CD4-positive, alpha-beta T cell (primary cell): ENCODE results near the gene FABP6. TPM values are rescaled to one million over a fixed set of nuclear protein-coding genes. Genes with fewer than 3 reads are reported as not detected.

ENCODE experiments used
- ATAC-seq: fragments of 200-7000 bp; cut with Tn5 transposase; one replicate; pipeline ENCODE4 v1.10.0; 2022; ENCODE audit warnings: mild to moderate bottlenecking; ENCODE audit not compliant: poor library complexity
- CTCF ChIA-PET: fragments of 350-600 bp; sonication (Branson Sonifier 250); formaldehyde crosslinking; loops from one replicate; lab custom pipeline; 2021; ENCODE audit warnings: antibody characterized with exemption, inconsistent platforms; lab: Charles Lee
- POLR2A ChIA-PET: fragments of 350-600 bp; sonication (Branson Sonifier 250); formaldehyde crosslinking; loops from one replicate; lab custom pipeline; 2021; ENCODE audit warnings: antibody characterized with exemption, inconsistent platforms; lab: Charles Lee
- DNase-seq, 14 experiments: peaks; one replicate each; pipeline ENCODE4 v3.0.0-alpha.2; 2013 to 2020; ENCODE audit warnings: mixed read lengths in 2 of 14
- H3K27ac ChIP-seq, 2 donors: one replicate each; pipeline versions ENCODE4 v1.5.1 to v1.7.0; 2013; ENCODE audit warnings: low read length in 2 of 2, low read depth in 1 of 2, mild to moderate bottlenecking in 1 of 2
- H3K27me3 ChIP-seq, 2 experiments: 1 replicate in 1 of 2; 2 replicates in 1 of 2; pipeline versions ENCODE4 v1.6.1 to v1.7.0; 2013; ENCODE audit warnings: low read length in 2 of 2, control low read depth in 1 of 2, mild to moderate bottlenecking in 1 of 2, moderate library complexity in 1 of 2; ENCODE audit not compliant: insufficient read depth in 2 of 2, control insufficient read depth in 1 of 2
- H3K36me3 ChIP-seq: one replicate; pipeline ENCODE4 v1.6.1; 2013; ENCODE audit warnings: low read length, control low read depth; ENCODE audit not compliant: insufficient read depth
- H3K4me1 ChIP-seq: one replicate; pipeline ENCODE4 v1.6.1; 2013; ENCODE audit warnings: low read length, control low read depth; ENCODE audit not compliant: insufficient read depth
- H3K4me3 ChIP-seq: one replicate; pipeline ENCODE4 v1.5.1; 2013; ENCODE audit warnings: mild to moderate bottlenecking, low read length, moderate library complexity
- H3K9me3 ChIP-seq, 2 experiments: 1 replicate in 1 of 2; 2 replicates in 1 of 2; pipeline versions ENCODE4 v1.6.1 to v1.7.0; 2013; ENCODE audit warnings: low read length in 2 of 2, mild to moderate bottlenecking in 2 of 2, control low read depth in 1 of 2, moderate library complexity in 1 of 2; ENCODE audit not compliant: control insufficient read depth in 1 of 2, insufficient read depth in 1 of 2
- H3K27ac Mint-ChIP-seq: one replicate; pipeline ENCODE4 v1.8.0; 2020; ENCODE audit warnings: mixed read lengths
- H3K27me3 Mint-ChIP-seq: one replicate; pipeline ENCODE4 v1.8.0; 2021; ENCODE audit warnings: mixed read lengths
- H3K36me3 Mint-ChIP-seq: one replicate; pipeline ENCODE4 v1.8.0; 2021; ENCODE audit warnings: low read depth, mixed read lengths
- H3K4me1 Mint-ChIP-seq: one replicate; pipeline ENCODE4 v1.8.0; 2021; ENCODE audit warnings: low read depth, mixed read lengths
- H3K4me3 Mint-ChIP-seq: one replicate; pipeline ENCODE4 v1.8.0; 2020; ENCODE audit warnings: mild to moderate bottlenecking, mixed read lengths
- H3K9me3 Mint-ChIP-seq: one replicate; pipeline ENCODE4 v1.8.0; 2020; ENCODE audit warnings: mixed read lengths
- CTCF ChIP-seq: fragments of 200-600 bp; IDR thresholded peaks from one replicate; pipeline ENCODE4 v1.8.0; 2022; ENCODE audit warnings: antibody characterized with exemption, mild to moderate bottlenecking
- intact Hi-C, 2 experiments: fragments of 100-400 bp; cut with DNase I in 1 of 2; cut with micrococcal nuclease in 1 of 2; formaldehyde crosslinking; loops; one replicate each; pipeline versions ENCODE4 v1.15.1 to v1.9.0; 2023 to 2025; cut with DNase I, micrococcal nuclease
- total RNA-seq, 174 experiments: library from RNA in 2 of 174; stranded (reverse) in 2 of 174; gene quantifications; one replicate each; pipeline ENCODE4 v1.2.3 and lab custom pipeline; 2021 to 2026

The FABP6 gene
- total RNA-seq, 2 experiments from 2014 or later: not detected

- intact Hi-C loops: no loop called here
- H3K27me3 Mint-ChIP-seq: no peaks in the 10 kb centered on the region
- no peaks in the 10 kb centered on the region for H3K36me3 ChIP-seq
- H3K9me3 Mint-ChIP-seq: no peaks in the 10 kb centered on the region
- H3K4me1 Mint-ChIP-seq: no peaks in the 10 kb centered on the region
- DNase-seq: no peak
- H3K4me1 ChIP-seq: no peaks in the 10 kb centered on the region
- H3K27me3 ChIP-seq: no peaks in the 10 kb centered on the region
- no peaks in the 10 kb centered on the region for H3K9me3 ChIP-seq
- H3K27ac ChIP-seq: no peak overlapping the region
- POLR2A ChIA-PET: no interaction called here
- no peak overlapping the region for H3K4me3 Mint-ChIP-seq
- no peak overlapping the region for H3K4me3 ChIP-seq
- H3K36me3 Mint-ChIP-seq: no peaks in the 10 kb centered on the region
- H3K27ac Mint-ChIP-seq: no peak overlapping the region
- ATAC-seq: no peak
- TF ChIP-seq CTCF: no peak
- CTCF ChIA-PET: no interaction called here
Measured at GRCh38 chr5:160210606-160211005, 18.7 kb upstream of the FABP6 start.

GRCh38 chr5:160211352-160211751 is 18.0 kb upstream of the FABP6 start:
- Histone ChIP-seq H3K4me3 (no peak overlapping the region), H3K27me3 (no peaks in the 10 kb centered on the region), H3K36me3 (no peaks in the 10 kb centered on the region), H3K9me3 (no peaks in the 10 kb centered on the region), H3K4me1 (no peaks in the 10 kb centered on the region), H3K27ac (no peak overlapping the region)
- ChIA-PET POLR2A (no interaction called here), CTCF (no interaction called here)
- Mint-ChIP-seq H3K27ac (no peak overlapping the region), H3K4me3 (no peak overlapping the region), H3K27me3 (peaks cover 4% of the 10 kb centered on the region), H3K36me3 (no peaks in the 10 kb centered on the region), H3K4me1 (no peaks in the 10 kb centered on the region), H3K9me3 (no peaks in the 10 kb centered on the region)
- DNase-seq: no peak
- intact Hi-C loops: no loop called here
- TF ChIP-seq CTCF: no peak
- ATAC-seq: no peak

- Mint-ChIP-seq H3K9me3 (no peaks in the 10 kb centered on the region), H3K4me1 (no peaks in the 10 kb centered on the region), H3K27ac (no peak overlapping the region), H3K36me3 (no peaks in the 10 kb centered on the region), H3K4me3 (no peak overlapping the region), H3K27me3 (peaks cover 4% of the 10 kb centered on the region)
- Histone ChIP-seq H3K4me3 (no peak overlapping the region), H3K9me3 (no peaks in the 10 kb centered on the region), H3K36me3 (no peaks in the 10 kb centered on the region), H3K4me1 (no peaks in the 10 kb centered on the region), H3K27me3 (no peaks in the 10 kb centered on the region), H3K27ac (no peak overlapping the region)
- no peak for TF ChIP-seq CTCF
- ATAC-seq (no peak), DNase-seq (no peak)
- intact Hi-C loops: no loop called here
- CTCF ChIA-PET: no interaction called here
- POLR2A ChIA-PET: no interaction called here
Measured at GRCh38 chr5:160213537-160213936, 15.8 kb upstream of the FABP6 start.
